Measurements from ENCODE around the gene MTMR2.
"Not testable (repeated sequence)": the region's sequence is repeated elsewhere in the genome, so short reads cannot be mapped to it uniquely, and the experiment has no call there.

The MTMR2 gene

DNA sequence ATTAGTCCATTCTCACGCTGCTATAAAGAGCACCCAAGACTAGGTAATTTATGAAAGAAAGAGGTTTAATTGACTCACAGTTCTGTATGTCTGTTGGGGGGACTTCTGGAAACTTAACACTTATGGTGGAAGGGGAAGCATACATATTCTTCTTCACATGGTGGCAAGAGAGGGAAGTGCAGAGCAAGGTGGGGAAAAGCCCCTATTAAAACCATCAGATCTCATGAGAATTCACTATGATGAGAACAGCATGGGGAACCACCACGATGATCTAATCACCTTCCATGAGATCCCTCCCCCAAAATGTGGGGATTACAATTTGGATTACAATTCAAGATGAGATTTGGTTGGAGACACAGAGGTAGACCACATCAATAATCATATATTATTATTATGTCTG, 107.9 kb downstream of the MTMR2 start:
- no peak for DNase-seq (ENCODE audit: low read depth)

DNA sequence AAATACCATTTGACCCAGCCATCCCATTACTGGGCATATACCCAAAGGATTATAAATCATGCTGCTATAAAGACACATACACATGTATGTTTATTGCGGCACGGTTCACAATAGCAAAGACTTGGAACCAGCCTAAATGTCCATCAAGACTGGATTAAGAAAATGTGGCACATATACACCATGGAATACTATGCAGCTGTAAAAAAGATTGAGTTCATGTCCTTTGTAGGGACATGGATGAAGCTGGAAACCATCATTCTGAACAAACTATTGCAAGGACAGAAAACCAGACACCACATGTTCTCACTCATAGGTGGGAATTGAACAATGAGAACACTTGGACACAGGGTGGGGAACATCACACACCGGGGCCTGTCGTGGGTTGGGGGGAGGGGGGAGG, 112.9 kb downstream of the MTMR2 start:
- DNase-seq (ENCODE audit: low read depth), result not testable (repeated sequence)

DNA sequence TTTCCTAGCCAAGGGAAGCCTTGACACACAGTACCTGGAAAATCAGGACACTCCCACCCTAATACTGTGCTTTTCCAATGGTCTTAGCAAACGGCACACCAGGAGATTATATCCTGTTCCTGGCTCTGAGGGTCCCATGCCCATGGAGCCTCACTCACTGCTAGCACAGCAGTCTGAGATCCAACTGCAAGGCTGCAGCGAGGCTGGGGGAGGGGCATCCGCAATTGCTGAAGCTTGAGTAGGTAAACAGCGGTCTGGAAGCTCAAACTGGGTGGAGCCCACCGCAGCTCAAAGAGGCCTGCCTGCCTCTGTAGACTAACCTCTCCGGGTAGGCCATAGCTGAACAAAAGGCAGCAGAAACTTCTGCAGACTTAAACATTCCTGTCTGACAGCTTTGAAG, 117.4 kb downstream of the MTMR2 start:
- not testable (repeated sequence) for DNase-seq (ENCODE audit: low read depth)

DNA sequence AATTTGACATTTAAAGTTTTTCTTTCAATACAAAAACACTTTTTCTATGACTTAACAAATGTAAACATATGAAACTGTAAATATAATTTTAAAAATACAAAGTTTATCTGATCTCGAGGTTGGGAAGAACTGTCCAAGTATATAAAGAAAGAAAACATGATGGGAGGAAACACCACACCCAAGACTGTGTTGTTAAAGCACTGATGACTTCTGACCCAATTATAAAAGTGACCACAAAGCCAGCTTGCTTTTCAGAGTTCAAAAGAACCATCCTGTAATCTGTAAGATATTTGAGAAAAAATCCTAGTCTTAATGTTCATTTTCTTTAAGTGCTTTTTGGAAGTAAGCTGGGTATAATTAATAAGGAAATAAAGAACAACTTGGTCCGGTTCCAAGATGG, 118.0 kb downstream of the MTMR2 start:
- DNase-seq (ENCODE audit: low read depth), result no peak

DNA sequence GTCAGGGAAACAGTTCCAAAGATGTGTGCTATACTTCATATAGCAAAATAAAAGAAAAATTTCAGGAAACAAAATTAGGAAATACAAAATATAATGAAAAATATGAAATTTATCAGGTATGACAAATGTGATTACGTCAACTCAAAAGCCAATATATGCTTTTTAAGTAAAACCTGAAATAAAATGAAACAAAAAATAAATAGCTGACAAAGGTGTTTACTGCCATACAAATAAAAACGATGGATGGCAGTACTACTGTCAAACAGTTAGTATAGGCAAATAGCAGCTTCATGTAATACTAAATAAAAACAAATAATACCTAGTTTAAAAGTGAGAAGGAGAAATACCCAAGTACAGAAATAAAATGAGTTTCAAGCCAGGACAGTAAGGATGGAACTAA, 119.9 kb downstream of the MTMR2 start:
- DNase-seq (ENCODE audit: low read depth), result no peak

DNA sequence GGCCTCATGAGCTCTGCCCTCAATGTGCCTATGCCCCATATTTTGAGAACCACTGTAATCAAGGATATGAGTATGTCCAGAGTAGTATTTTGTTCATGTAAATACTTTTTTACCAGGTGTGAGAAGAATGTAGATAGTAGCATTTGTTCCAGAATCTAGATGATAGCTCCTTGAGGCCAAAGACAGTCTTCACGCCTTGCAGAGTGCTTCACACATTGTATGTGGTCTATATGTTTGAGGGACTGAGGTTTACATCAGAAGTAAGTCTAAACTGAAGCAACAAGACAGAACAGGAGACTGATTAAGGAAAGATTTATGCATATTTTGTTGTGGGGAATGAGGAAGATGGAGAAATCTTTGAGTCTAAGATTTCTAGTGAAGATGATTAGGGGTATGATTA, 121.1 kb downstream of the MTMR2 start:
- no peak for DNase-seq (ENCODE audit: low read depth)

DNA sequence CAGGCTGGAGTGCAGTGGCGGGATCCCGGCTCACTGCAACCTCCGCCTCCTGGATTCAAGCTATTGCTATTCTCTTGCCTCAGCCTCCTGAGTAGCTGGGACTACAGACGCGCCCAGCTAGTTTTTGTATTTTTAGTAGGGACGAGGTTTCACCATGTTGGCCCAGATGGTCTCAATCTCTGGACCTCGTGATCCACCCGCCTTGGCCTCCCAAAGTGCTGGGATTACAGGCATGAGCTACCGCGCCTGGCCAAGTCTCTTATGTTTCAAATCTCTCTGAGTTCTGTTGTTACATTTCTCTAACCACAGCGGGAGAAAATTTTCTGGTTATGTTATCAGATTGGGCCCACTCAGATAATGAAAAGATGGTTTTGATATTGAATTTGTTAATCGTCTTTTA, 123.5 kb downstream of the MTMR2 start:
- no peak for DNase-seq (ENCODE audit: low read depth)

DNA sequence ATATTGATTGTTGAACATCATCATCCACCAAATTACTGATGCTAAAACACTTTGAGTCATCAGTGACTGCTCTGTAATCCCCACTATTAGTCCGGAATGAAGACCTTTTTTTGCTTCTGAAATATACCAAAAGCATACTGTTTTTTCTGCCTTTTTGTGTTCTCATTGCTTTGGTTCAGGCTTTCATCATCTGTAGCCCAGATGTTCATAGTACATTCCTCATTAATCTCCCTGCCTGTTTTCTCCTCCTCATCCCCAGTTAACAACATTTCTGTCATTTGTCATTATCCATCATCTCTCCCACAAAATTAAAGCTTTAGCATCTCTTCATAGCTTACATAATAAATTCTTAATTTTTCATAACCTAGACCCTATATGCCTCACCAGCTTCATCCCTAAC, 124.4 kb downstream of the MTMR2 start:
- no peak for DNase-seq (ENCODE audit: low read depth)

DNA sequence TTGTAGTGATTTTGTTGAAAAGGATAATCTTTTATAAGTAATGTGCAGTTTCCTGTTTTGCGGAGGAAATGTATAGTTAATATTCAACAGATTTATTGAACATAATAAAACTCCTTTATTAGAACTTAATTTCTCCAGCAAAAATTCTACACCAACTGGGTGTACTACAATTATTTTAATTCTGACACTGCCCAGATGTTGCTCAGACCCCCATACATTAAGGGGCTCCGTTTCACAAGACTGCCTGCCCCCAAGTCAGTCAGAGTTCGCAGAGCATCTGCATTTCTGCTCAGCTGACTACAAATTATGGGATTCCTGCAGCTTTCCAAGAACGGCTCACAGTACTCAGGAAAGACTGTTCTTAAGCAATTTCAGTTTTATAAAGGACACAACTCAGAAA, 127.4 kb downstream of the MTMR2 start:
- no peak for DNase-seq (ENCODE audit: low read depth)

DNA sequence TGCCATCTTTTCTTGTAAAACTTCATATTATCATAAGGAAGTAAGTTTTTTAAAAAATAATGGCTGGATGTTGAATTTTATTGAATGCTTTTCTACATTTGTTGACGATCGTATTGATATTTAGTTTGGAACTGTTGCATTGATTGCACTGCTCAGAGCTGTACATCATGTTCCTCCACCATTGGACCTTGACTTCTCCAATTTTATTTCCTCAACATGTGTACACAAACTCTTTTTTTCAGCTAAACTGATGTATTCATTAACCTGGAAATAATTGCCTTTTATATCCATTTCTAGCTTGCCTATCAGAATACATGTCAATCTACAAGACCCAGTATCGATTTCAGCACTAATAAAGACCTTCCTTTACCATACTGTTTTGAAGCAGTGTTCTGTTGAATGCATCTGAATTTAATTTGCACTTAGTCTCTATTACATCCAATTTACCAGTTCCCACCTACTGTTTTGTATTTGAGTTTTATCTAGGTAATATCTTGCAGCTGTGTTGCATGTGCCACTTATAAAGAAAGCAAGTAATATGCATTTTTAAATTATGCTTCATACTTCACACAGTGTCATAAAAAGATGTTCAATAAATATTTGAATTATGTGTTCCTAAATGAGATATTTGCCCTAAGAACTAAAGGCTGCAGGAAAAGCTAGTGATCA, 128.1 kb downstream of the MTMR2 start:
- no peak for DNase-seq (ENCODE audit: low read depth)

DNA sequence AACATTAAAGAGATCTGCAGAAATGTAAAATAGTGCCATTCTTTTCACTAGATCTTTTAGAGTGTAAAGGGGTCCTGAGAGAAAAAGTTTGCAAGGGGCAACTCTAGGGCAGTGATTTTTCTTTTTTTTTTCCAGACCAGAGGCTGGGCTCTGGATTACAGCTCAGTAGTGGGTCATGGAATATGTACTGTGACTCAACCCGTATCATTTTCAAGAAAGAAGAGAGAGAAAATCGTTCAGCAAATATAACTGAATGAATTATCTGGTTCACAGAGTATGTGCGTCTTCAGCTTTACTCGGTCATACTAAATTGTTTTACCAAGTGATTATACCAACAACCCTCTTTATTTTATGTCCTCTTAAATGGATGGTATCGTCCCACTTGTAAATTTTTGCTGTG, 129.8 kb downstream of the MTMR2 start:
- DNase-seq (ENCODE audit: low read depth), result no peak

DNA sequence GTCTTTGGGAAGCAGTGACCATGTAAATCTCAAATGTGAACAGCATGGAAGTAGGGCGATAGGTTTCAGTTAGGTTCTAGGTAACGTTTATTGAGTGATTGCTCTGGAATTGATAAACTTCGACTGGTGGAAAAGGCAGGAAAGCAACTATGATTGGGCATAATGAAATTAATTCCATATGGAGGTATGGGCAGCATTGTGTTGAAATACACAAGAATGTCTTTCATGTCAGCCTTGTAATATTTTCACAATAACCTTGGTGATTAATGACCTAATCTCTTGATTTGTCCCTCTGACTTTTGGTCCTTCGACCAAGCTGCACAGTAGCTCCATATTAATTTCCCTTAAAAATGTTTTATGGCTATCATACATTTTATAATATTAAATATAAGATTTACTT, 130.8 kb downstream of the MTMR2 start:
- DNase-seq (ENCODE audit: low read depth), result no peak

DNA sequence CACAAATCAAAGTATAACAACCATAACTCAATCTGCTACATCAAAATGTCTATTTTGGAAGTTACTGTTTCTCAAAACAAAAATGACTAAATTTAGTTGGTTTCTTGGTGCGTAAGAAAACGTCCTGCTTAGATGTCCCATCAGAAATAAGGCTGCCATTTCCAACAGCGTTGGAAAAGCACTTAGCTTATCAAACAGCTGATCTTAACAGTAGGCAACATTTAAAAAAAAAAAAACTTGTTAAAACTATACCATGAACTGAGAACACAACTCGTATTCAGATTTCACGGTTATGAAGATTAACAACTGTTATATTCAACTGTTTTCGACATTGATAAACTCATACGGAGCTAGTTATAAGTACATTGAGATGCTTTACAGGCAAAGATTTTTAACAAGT, 131.2 kb downstream of the MTMR2 start:
- no peak for DNase-seq (ENCODE audit: low read depth)

DNA sequence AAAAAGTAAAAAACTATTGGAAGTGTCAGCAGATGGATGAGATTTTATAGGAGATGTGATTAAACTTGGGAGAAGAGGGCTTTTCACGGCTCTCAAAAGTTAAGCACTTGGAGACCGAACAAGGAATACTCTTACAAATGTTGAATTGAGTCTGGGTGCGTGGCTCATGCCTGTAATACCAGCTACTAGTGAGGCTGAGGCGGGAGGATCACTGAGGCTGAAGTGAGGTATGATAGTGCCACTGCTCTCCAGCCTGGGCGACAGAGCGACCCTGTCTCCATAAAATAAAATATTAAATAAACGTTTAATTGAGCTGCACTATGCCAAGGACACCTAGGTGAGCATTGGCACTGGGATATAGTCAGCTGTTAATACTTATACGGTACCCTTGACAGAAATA, 131.7 kb downstream of the MTMR2 start:
- no peak for DNase-seq (ENCODE audit: low read depth)

DNA sequence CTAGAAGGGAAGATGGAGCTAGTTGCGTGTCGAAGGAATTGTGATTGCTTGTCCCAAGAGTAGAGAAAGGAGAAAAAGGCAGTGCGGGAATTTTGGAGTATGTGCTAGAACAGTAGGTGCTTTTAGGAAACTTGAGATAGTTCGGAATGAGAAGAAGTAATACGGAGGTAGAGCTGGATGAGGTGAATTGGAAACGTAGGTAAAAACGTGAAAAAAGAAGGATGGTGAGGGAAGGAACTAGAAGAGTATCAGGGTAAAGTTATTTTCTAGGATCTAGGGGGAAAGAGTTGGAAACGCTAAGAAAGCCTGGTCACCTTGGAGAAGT, 132.2 kb downstream of the MTMR2 start:
- DNase-seq (ENCODE audit: low read depth), result no peak

DNA sequence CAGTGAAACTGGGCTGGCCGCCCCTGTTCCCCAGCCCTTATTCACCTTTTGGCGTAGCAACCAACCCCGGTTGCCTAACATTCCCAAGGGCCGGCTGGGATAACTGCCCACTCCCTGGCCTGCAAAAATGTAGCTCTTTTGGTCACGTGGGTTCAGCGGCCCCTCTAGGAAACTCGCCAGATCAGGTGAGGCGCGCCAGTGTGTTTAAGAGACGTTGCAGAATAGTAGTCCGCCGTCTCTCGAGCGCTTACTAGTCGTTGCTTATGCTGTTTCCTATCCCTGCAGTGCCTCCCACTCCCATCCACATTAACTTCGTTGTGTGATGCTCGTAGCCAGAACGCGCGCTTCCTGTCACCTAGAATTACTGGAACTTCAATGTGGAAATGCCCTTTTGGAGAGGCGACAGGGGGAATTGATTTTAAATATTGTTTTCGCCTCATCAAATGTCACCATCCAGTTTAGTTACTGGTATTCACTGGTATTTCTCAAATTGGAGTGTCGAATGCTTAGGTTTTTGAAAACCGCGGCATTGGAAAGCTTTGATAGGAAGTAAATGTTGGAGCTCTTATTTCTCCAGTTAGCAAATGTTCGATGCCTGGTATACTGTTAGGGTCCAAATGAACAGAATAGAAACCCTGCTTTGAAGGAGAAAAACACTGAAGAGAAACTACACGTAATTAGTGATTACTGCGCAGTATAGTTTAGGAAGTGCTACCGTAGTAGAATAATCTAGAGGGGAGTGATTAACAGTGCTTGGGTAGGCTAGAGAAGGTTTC, 132.8 kb downstream of the MTMR2 start:
- peak; percentile 30 for DNase-seq (ENCODE audit: low read depth)

DNA sequence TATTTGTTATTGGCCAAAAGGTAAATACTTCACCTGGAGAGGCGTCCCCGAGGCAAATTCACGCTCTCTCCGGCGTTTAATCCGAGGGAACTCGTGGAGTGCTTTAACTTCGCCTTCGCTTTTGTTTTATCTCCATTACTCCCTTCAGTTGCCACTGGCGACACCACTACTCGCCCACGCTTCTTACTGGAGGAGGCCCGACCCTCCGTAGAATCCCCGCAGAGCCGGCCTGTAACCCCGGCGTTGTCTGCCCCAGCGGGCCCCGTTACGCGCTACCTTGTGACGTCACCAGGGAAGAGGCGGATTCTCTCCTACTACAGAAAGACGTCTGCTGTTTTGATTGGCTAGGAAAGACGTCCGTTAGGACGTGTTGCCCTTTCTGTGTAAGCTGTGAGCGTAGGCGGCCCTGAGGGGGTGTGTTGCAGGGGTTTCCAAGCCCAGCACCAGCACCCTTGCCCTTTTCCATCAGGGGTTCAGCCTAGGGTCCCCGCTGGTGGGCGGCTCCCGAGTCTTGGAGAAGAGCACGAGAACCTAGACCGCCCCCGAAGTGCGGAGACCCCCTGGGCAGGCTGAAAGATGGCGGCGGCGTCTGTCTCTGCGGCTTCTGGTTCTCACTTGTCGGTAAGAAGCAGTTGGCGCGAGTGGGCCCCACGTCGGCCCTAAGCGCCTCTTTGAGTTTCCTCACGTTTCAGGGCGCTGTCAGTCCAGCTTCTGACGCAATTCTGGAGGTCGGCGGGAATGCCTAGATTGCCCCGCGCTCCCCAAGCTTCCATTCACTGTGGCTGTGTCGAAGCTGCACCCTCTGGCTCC, 133.6 kb downstream of the MTMR2 start, which contains the start of gene CEP57:
CEP57 (plus strand) TSS at position 376 of the 810 bp plus-strand sequence; CDS start at position 577, 201 bp downstream.
- DNase-seq (ENCODE audit: low read depth), result peak; percentile 87

DNA sequence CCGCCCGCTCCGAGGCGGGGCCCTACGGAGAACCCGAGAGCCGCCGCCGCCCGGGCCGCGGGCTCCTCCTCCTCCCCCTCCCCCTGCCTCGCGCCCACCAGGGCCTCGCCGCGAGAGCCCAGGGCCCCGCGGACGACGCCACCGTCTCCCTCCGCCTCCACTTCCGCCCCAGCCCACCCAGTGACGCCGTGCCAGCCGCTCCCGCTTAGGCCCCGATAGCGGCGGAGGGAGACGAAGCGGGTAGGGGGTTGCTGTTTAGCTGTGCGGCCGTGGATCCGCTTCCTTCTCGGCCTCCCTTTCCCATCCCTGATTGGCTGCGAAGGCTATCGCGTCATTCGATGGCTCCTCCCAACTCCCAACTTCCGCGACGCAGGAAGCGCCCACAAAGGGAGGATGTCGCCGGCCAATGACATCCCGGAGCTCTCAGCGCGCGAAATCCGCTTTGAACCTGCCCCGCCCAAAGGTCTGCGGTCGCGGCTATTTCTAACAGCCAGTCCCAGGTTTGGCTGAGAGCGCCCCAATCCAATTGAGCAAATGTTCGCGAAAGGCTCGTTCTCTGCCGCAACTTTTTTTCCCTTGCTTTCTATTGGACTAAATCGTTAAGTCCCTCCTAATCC, 134.3 kb downstream of the MTMR2 start, which contains the start of gene FAM76B:
FAM76B (minus strand) TSS at position 277 of the 617 bp plus-strand sequence. CDS start 304 bp downstream, outside the sequence.
- DNase-seq (ENCODE audit: low read depth), result peak; percentile 85

DNA sequence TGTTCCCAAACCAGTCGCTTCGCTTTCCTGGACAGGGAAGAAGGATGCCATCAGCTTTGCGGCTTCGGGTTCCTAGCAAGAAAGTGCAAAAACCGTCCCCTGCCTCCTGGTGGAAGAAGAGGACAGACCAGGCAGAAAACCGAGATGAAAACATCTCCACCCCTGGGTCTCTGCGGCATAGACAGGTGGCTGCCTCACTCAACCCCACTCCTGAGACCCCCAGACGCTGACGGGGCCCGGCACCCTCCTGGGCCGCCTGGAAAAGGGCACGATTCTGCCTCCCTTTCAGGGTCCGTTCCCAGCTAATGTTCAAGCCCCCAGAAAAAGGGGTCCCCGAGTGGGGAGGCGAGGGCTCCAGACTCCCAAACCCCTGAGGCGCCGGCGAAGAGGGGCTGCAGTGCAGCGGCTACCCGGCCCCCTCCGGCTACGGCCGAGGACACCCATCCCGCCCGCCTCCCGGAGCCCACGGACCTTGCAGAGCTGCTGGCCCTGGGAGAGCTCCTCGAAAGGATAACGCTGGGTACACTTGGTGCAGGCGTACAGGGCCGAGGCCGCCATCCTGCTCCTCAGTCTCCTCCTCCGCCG, 134.9 kb downstream of the MTMR2 start:
- DNase-seq (ENCODE audit: low read depth), result no peak
